Activated T-cell treated with anti-CD3 and anti-CD28 coated beads for 1 hour (primary cell): Measurements from ENCODE around the gene LHFPL6.

Experiments used
- DNase-seq: peaks from one replicate; pipeline ENCODE4 v3.0.0-alpha.2; 2020; ENCODE audit warnings: low read depth

LHFPL6 gene

GRCh38 chr13:39410964-39411363 lies 192.0 kb downstream of the LHFPL6 start:
- no peak for DNase-seq

- no peak for DNase-seq
These were observed 192.7 kb downstream of the LHFPL6 start for GRCh38 chr13:39410096-39410901.

- no peak for DNase-seq
These were observed 194.5 kb downstream of the LHFPL6 start for GRCh38 chr13:39408512-39408911.

- no peak for DNase-seq
These were observed 195.2 kb downstream of the LHFPL6 start for GRCh38 chr13:39407786-39408185.

GRCh38 chr13:39407138-39407537 lies 195.9 kb downstream of the LHFPL6 start:
- DNase-seq, result no peak

GRCh38 chr13:39406688-39407087 lies 196.3 kb downstream of the LHFPL6 start:
- DNase-seq, result no peak

GRCh38 chr13:39405596-39406205 lies 197.3 kb downstream of the LHFPL6 start:
- no peak for DNase-seq

GRCh38 chr13:39405107-39405506 lies 197.9 kb downstream of the LHFPL6 start:
- no peak for DNase-seq

GRCh38 chr13:39403106-39403505 lies 199.9 kb downstream of the LHFPL6 start:
- no peak for DNase-seq

GRCh38 chr13:39402221-39402970 lies 200.6 kb downstream of the LHFPL6 start:
- DNase-seq, result no peak

- DNase-seq, result no peak
These were observed 201.2 kb downstream of the LHFPL6 start for GRCh38 chr13:39401756-39402155.

GRCh38 chr13:39401046-39401705 lies 201.8 kb downstream of the LHFPL6 start:
- DNase-seq, result no peak

- DNase-seq, result no peak
These were observed 203.9 kb downstream of the LHFPL6 start for GRCh38 chr13:39399102-39399501.

GRCh38 chr13:39397896-39398265 lies 205.1 kb downstream of the LHFPL6 start:
- DNase-seq, result no peak

- no peak for DNase-seq
These were observed 205.6 kb downstream of the LHFPL6 start for GRCh38 chr13:39397226-39397895.

- DNase-seq, result no peak
These were observed 208.0 kb downstream of the LHFPL6 start for GRCh38 chr13:39394796-39395678.

- DNase-seq, result no peak
These were observed 211.2 kb downstream of the LHFPL6 start for GRCh38 chr13:39391761-39392160.

GRCh38 chr13:39389013-39389412 lies 214.0 kb downstream of the LHFPL6 start:
- DNase-seq, result no peak

- no peak for DNase-seq
These were observed 217.3 kb downstream of the LHFPL6 start for GRCh38 chr13:39385621-39386231.

GRCh38 chr13:39385154-39385553 lies 217.8 kb downstream of the LHFPL6 start:
- no peak for DNase-seq
